NCI-H2107 (cell line): ENCODE data around the gene KRT9.
"Not testable (repeated sequence)": the region's sequence is repeated elsewhere in the genome, so short reads cannot be mapped to it uniquely, and the experiment has no call there.

Experiments used
- DNase-seq: peaks from one replicate; lab custom pipeline; 2025; lab: John Stamatoyannopoulos, UW

The KRT9 gene

GRCh38 chr17:41546819-41547218 is 25.0 kb downstream of the KRT9 start:
- no peak for DNase-seq

- DNase-seq: no peak
These were observed 25.9 kb downstream of the KRT9 start for GRCh38 chr17:41545829-41546410.

GRCh38 chr17:41544935-41545334 is 26.9 kb downstream of the KRT9 start:
- DNase-seq: no peak

GRCh38 chr17:41544491-41544892 is 27.4 kb downstream of the KRT9 start:
- no peak for DNase-seq

- DNase-seq: not testable (repeated sequence)
These were observed 29.1 kb downstream of the KRT9 start for GRCh38 chr17:41542786-41543185.

- no peak for DNase-seq
These were observed 29.5 kb downstream of the KRT9 start for GRCh38 chr17:41542357-41542756.

GRCh38 chr17:41540921-41541625 is 30.8 kb downstream of the KRT9 start:
- DNase-seq: no peak

- no peak for DNase-seq
These were observed 31.7 kb downstream of the KRT9 start for GRCh38 chr17:41539979-41540701.

- DNase-seq: no peak
These were observed 32.8 kb downstream of the KRT9 start for GRCh38 chr17:41539071-41539492.

- no peak for DNase-seq
These were observed 33.3 kb downstream of the KRT9 start for GRCh38 chr17:41538565-41538991.

- no peak for DNase-seq
These were observed 33.9 kb downstream of the KRT9 start for GRCh38 chr17:41537990-41538389.

- no peak for DNase-seq
These were observed 34.3 kb downstream of the KRT9 start for GRCh38 chr17:41537614-41537954.

GRCh38 chr17:41536741-41537613 is 34.9 kb downstream of the KRT9 start:
- DNase-seq: no peak

- no peak for DNase-seq
These were observed 35.9 kb downstream of the KRT9 start for GRCh38 chr17:41535764-41536481.

- DNase-seq: no peak
These were observed 36.8 kb downstream of the KRT9 start for GRCh38 chr17:41534899-41535546.

- DNase-seq: no peak
These were observed 38.2 kb downstream of the KRT9 start for GRCh38 chr17:41533613-41534012.

GRCh38 chr17:41532947-41533570 is 38.8 kb downstream of the KRT9 start:
- DNase-seq: no peak

GRCh38 chr17:41531993-41532392 is 39.9 kb downstream of the KRT9 start:
- no peak for DNase-seq

- DNase-seq: no peak
These were observed 41.5 kb downstream of the KRT9 start for GRCh38 chr17:41530062-41531048.
